B cell (primary cell): ENCODE data around the gene EBLN1.

ENCODE experiments used
- CTCF ChIP-seq: fragments of 200-600 bp; IDR thresholded peaks from one replicate; pipeline ENCODE4 v1.8.0; 2022; ENCODE audit warnings: antibody characterized with exemption, mild to moderate bottlenecking
- EZH2 ChIP-seq: IDR thresholded peaks from 2 replicates; pipeline ENCODE4 v1.6.1; 2012; ENCODE audit warnings: borderline replicate concordance, low read depth, mild to moderate bottlenecking, moderate library complexity, low read length; ENCODE audit not compliant: insufficient read depth, poor library complexity, severe bottlenecking

DNA sequence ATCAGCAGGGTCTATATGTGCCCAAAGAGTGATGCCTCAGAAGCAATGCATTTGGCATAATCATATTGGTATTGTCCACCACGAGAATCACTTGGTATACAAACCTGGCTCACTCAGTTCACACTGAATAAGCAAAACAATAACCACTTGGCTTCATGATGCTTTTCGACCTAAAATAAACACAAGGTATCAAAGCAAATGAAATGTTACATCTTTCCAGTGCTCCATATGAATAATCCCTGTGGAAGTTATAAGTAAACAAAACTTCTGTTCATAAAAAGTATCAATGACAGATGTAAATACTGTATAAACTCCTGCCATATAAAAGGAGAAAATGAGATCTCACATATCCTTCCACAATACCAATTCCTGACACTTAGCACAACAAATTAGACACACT, 29.8 kb upstream of the EBLN1 start:
- TF ChIP-seq CTCF: no peak
- no peak for TF ChIP-seq EZH2
